Breast epithelium (tissue), 3 donors: Measurements from ENCODE around the gene LITAF.

Experiments used
- CTCF ChIP-seq, 3 donors: fragments of 450-650 bp; IDR thresholded peaks; one replicate each; pipeline ENCODE4 v1.5.1; 2016 to 2017; ENCODE audit warnings: antibody characterized with exemption in 3 of 3, mild to moderate bottlenecking in 3 of 3, moderate library complexity in 3 of 3
- POLR2A ChIP-seq: fragments of 450-650 bp; IDR thresholded peaks from one replicate; pipeline ENCODE4 v1.6.1; 2016; ENCODE audit warnings: antibody characterized with exemption, mild to moderate bottlenecking, moderate library complexity
- POLR2AphosphoS5 ChIP-seq, 3 donors: sonication (generic); formaldehyde crosslinking; IDR thresholded peaks; one replicate each; pipeline ENCODE4 v1.6.1; 2017; ENCODE audit warnings: antibody characterized with exemption in 3 of 3

DNA sequence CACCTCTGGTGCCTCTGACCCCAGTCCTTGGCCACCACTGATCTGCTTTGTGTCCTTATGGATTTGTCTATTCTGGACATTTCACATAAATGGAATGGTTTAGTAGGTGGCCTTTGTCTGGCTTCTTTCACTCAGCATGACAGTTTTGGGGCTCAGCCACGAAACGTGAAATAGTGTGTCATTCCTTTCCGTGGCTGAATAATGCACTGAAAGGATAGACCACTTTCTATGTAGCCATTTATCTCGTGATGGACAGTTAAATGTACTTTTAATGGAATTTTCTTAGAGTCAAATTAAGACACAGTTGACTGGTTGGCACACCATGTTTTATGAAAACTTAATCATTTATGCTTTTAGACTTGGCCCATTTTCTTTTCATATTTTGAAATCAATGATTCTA is 57.4 kb downstream of the LITAF start:
- no peak for TF ChIP-seq CTCF (IDR thresholded peaks at IDR 0.05)
- no peak for TF ChIP-seq POLR2A
- TF ChIP-seq POLR2AphosphoS5 (IDR thresholded peaks at IDR 0.05), result no peak
